HEK293 (cell line): ENCODE data around the gene YARS1.

Experiments used
- EGR2 ChIP-seq: fragments of 450-650 bp; formaldehyde crosslinking; IDR thresholded peaks from 2 replicates; pipeline ENCODE4 v1.5.1; 2016; ENCODE audit warnings: low read depth, missing biosample characterization, missing genetic modification characterization
- GLIS2 ChIP-seq: fragments of 450-650 bp; formaldehyde crosslinking; IDR thresholded peaks from 2 replicates; pipeline ENCODE4 v1.5.1; 2016; ENCODE audit warnings: missing biosample characterization, missing genetic modification characterization
- KLF7 ChIP-seq: fragments of 450-650 bp; formaldehyde crosslinking; IDR thresholded peaks from 2 replicates; pipeline ENCODE4 v1.5.1; 2016; ENCODE audit warnings: missing biosample characterization, missing genetic modification characterization, borderline replicate concordance
- PRDM4 ChIP-seq: fragments of 450-650 bp; formaldehyde crosslinking; IDR thresholded peaks from 2 replicates; pipeline ENCODE4 v1.5.1; 2017; ENCODE audit warnings: missing biosample characterization, missing genetic modification characterization
- SALL2 ChIP-seq: fragments of 450-650 bp; formaldehyde crosslinking; IDR thresholded peaks from 2 replicates; pipeline ENCODE4 v1.5.0; 2017; ENCODE audit warnings: missing biosample characterization, mild to moderate bottlenecking, missing genetic modification characterization, borderline replicate concordance
- SCRT2 ChIP-seq: fragments of 450-650 bp; formaldehyde crosslinking; IDR thresholded peaks from 2 replicates; pipeline ENCODE4 v1.5.1; 2016; ENCODE audit warnings: missing biosample characterization, missing genetic modification characterization
- ZEB2 ChIP-seq: fragments of 450-650 bp; formaldehyde crosslinking; IDR thresholded peaks from 2 replicates; pipeline ENCODE4 v1.5.1; 2016; ENCODE audit warnings: missing biosample characterization, missing genetic modification characterization
- ZIC2 ChIP-seq: fragments of 450-650 bp; formaldehyde crosslinking; IDR thresholded peaks from 2 replicates; pipeline ENCODE4 v1.5.1; 2016; ENCODE audit warnings: missing biosample characterization, missing genetic modification characterization
- ZNF112 ChIP-seq: fragments of 450-650 bp; formaldehyde crosslinking; IDR thresholded peaks from 2 replicates; pipeline ENCODE4 v1.5.0; 2017; ENCODE audit warnings: missing biosample characterization, missing genetic modification characterization
- ZNF214 ChIP-seq: fragments of 450-650 bp; formaldehyde crosslinking; IDR thresholded peaks from 2 replicates; pipeline ENCODE4 v1.5.1; 2017; ENCODE audit warnings: missing biosample characterization, mild to moderate bottlenecking, missing genetic modification characterization, borderline replicate concordance
- ZNF280D ChIP-seq: fragments of 450-650 bp; formaldehyde crosslinking; IDR thresholded peaks from 2 replicates; pipeline ENCODE4 v1.5.1; 2016; ENCODE audit warnings: missing biosample characterization, missing genetic modification characterization
- ZNF324 ChIP-seq: fragments of 450-650 bp; formaldehyde crosslinking; IDR thresholded peaks from 2 replicates; pipeline ENCODE4 v1.5.1; 2016; ENCODE audit warnings: missing biosample characterization, missing genetic modification characterization
- ZNF391 ChIP-seq: fragments of 450-650 bp; formaldehyde crosslinking; IDR thresholded peaks from 2 replicates; pipeline ENCODE4 v1.5.1; 2016; ENCODE audit warnings: low read depth, missing biosample characterization, missing genetic modification characterization, borderline replicate concordance
- ZNF423 ChIP-seq: fragments of 450-650 bp; formaldehyde crosslinking; IDR thresholded peaks from 2 replicates; pipeline ENCODE4 v1.5.1; 2016; ENCODE audit warnings: missing biosample characterization, missing genetic modification characterization
- ZNF513 ChIP-seq: fragments of 450-650 bp; IDR thresholded peaks from 2 replicates; pipeline ENCODE4 v1.5.1; 2018; ENCODE audit warnings: missing biosample characterization, missing genetic modification characterization
- ZNF585B ChIP-seq: fragments of 450-650 bp; formaldehyde crosslinking; IDR thresholded peaks from 2 replicates; pipeline ENCODE4 v1.5.1; 2016; ENCODE audit warnings: missing biosample characterization, missing genetic modification characterization
- ZNF610 ChIP-seq: fragments of 450-650 bp; formaldehyde crosslinking; IDR thresholded peaks from 2 replicates; pipeline ENCODE4 v1.5.1; 2016; ENCODE audit warnings: missing biosample characterization, missing genetic modification characterization, borderline replicate concordance
- ZNF639 ChIP-seq: fragments of 450-650 bp; formaldehyde crosslinking; IDR thresholded peaks from 2 replicates; pipeline ENCODE4 v1.5.1; 2016; ENCODE audit warnings: missing biosample characterization, missing genetic modification characterization
- ZNF701 ChIP-seq: fragments of 450-650 bp; formaldehyde crosslinking; IDR thresholded peaks from 2 replicates; pipeline ENCODE4 v1.5.1; 2016; ENCODE audit warnings: missing biosample characterization, missing genetic modification characterization
- ZNF707 ChIP-seq: fragments of 450-650 bp; formaldehyde crosslinking; IDR thresholded peaks from 2 replicates; pipeline ENCODE4 v1.5.1; 2016; ENCODE audit warnings: missing biosample characterization, missing genetic modification characterization
- ZSCAN18 ChIP-seq: fragments of 450-650 bp; formaldehyde crosslinking; IDR thresholded peaks from 2 replicates; pipeline ENCODE4 v1.5.1; 2016; ENCODE audit warnings: missing biosample characterization, missing genetic modification characterization
- TF ChIP-seq, protein P1 (sequence below): fragments of 450-650 bp; formaldehyde crosslinking; IDR thresholded peaks from 2 replicates; pipeline ENCODE4 v1.5.1; 2017; ENCODE audit warnings: missing biosample characterization, missing genetic modification characterization
- TF ChIP-seq, protein P2 (sequence below): fragments of 450-650 bp; formaldehyde crosslinking; IDR thresholded peaks from 2 replicates; pipeline ENCODE4 v1.5.1; 2017; ENCODE audit warnings: missing biosample characterization, mild to moderate bottlenecking, missing genetic modification characterization, moderate library complexity

Gene YARS1

DNA sequence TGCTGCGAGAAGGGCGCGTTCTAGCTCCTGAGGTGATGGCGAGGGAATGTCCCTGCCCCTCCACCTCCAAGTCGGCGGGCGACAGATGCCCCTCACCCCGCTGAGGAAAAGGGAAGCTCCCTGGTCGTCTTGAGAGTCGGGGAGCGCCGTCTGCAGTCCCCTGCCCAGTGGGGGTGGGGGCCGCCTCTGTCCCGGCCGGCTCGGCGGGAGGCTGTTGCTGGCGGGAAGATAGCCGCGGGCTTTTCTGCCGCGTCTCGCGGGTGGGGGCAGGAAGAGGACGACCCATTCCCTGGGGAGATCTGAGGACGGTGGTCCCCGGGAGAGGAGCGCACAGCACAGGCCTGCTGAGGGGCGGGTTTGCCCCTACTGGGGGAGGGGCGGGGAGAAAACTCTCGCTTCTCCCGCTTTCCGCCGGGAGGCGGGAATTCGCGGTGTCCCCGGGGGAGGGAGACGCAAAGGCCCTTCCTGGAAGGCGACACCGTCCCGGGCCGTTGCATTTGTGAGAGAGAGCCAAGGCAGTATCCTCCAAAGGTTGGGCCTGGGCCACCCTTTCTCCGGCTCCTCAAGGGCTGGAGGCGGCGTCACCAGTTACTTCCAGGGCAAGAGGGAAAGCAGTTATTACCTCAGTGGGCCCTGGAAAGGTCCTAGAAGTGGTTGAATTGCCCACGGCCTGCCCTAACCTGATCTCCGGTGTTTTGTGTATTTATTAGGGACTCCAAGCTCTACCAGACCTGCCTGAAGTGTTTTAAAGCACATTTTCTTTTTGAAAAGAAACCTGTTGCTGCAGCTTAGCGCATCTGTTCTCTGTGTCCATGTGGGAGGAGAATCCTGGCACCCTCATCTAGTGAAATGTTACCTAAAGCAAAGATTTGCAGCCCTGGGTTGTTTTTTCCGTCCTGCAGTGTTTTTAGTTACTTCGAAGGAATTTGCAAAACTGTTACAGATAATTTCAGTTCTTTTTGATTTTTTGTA, 943 bp upstream of the YARS1 start (continued):
- TF ChIP-seq, protein P1, sequence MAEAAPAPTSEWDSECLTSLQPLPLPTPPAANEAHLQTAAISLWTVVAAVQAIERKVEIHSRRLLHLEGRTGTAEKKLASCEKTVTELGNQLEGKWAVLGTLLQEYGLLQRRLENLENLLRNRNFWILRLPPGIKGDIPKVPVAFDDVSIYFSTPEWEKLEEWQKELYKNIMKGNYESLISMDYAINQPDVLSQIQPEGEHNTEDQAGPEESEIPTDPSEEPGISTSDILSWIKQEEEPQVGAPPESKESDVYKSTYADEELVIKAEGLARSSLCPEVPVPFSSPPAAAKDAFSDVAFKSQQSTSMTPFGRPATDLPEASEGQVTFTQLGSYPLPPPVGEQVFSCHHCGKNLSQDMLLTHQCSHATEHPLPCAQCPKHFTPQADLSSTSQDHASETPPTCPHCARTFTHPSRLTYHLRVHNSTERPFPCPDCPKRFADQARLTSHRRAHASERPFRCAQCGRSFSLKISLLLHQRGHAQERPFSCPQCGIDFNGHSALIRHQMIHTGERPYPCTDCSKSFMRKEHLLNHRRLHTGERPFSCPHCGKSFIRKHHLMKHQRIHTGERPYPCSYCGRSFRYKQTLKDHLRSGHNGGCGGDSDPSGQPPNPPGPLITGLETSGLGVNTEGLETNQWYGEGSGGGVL (tag by site-specific recombination), result peak; percentile 88
- TF ChIP-seq, protein P2, sequence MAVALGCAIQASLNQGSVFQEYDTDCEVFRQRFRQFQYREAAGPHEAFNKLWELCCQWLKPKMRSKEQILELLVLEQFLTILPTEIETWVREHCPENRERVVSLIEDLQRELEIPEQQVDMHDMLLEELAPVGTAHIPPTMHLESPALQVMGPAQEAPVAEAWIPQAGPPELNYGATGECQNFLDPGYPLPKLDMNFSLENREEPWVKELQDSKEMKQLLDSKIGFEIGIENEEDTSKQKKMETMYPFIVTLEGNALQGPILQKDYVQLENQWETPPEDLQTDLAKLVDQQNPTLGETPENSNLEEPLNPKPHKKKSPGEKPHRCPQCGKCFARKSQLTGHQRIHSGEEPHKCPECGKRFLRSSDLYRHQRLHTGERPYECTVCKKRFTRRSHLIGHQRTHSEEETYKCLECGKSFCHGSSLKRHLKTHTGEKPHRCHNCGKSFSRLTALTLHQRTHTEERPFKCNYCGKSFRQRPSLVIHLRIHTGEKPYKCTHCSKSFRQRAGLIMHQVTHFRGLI (tag by site-specific recombination), result no peak; the same call in 1 of the 2 replicates
- TF ChIP-seq ZEB2 (peak; percentile 78; the same call in 1 of the 2 replicates), ZNF391 (tag by site-specific recombination) (peak; percentile 66; the same call in 1 of the 2 replicates), GLIS2 (tag by site-specific recombination) (peak; percentile 96), ZIC2 (tag by site-specific recombination) (peak; percentile 100), ZNF639 (tag by site-specific recombination) (no peak; the same call in 1 of the 2 replicates), KLF7 (tag by site-specific recombination) (no peak; the same call in 1 of the 2 replicates), ZNF610 (no peak), ZNF280D (tag by site-specific recombination) (no peak), SALL2 (tag by site-specific recombination) (no peak), ZNF214 (no peak), ZNF701 (tag by site-specific recombination) (no peak), ZNF112 (tag by site-specific recombination) (no peak), ZSCAN18 (tag by site-specific recombination) (no peak), EGR2 (tag by site-specific recombination) (peak; percentile 3; the same call in 1 of the 2 replicates), ZNF423 (peak; percentile 95), PRDM4 (peak; percentile 44; the same call in 1 of the 2 replicates), SCRT2 (tag by site-specific recombination) (peak; percentile 98), ZNF707 (tag by site-specific recombination) (no peak), ZNF585B (tag by site-specific recombination) (0 out of 2 replicates have a peak, but pooled peaks have one; percentile 5), ZNF324 (tag by site-specific recombination) (peak; percentile 59), ZNF513 (no peak)
